PC-3 (cell line): Measurements from ENCODE around the gene ICE1. TPM values are rescaled to one million over a fixed set of nuclear protein-coding genes. Genes with fewer than 3 reads are reported as not detected.

Experiments
- ATAC-seq: fragments of 200-7000 bp; cut with Tn5 transposase; 2 replicates; pipeline ENCODE4 v1.9.1; 2020; ENCODE audit warnings: mild to moderate bottlenecking, moderate library complexity
- BruUV-seq: library from RNA; stranded (reverse); fragments of 400-500 nt; replicated peaks from 2 replicates; lab custom pipeline; 2021; lab: Mats Ljungman, UMichigan
- CTCF ChIA-PET: fragments of 300-600 bp; sonication (Branson Sonifier 250); formaldehyde crosslinking; loops from one replicate; lab custom pipeline; 2022; ENCODE audit warnings: antibody characterized with exemption; lab: Charles Lee
- POLR2A ChIA-PET: fragments of 300-600 bp; sonication (Branson Sonifier 250); formaldehyde crosslinking; loops from one replicate; lab custom pipeline; 2022; ENCODE audit warnings: antibody characterized with exemption; ENCODE audit not compliant: unreplicated experiment; lab: Charles Lee
- DNase-seq: peaks from one replicate; pipeline ENCODE4 v3.0.0-alpha.2; 2015
- H2AFZ ChIP-seq: fragments of 300-600 bp; sonication (generic); 2 replicates; pipeline ENCODE4 v1.6.0; 2016; ENCODE audit warnings: antibody characterized with exemption, low read length
- H3F3A ChIP-seq: fragments of 300-600 bp; sonication (generic); one replicate; pipeline ENCODE4 v1.6.0; 2017; ENCODE audit warnings: antibody characterized with exemption, low read length, control low read depth, mild to moderate bottlenecking; ENCODE audit not compliant: unreplicated experiment
- H3K27ac ChIP-seq: fragments of 300-600 bp; sonication (generic); 2 replicates; pipeline ENCODE4 v1.5.1; 2016; ENCODE audit warnings: mild to moderate bottlenecking, low read length
- H3K27me3 ChIP-seq: fragments of 300-600 bp; sonication (generic); 2 replicates; pipeline ENCODE4 v1.6.1; 2016; ENCODE audit warnings: low read length, mixed read lengths
- H3K36me3 ChIP-seq: fragments of 300-600 bp; sonication (generic); 2 replicates; pipeline ENCODE4 v1.6.1; 2016; ENCODE audit warnings: low read depth, mixed run types, low read length, mixed read lengths
- H3K4me1 ChIP-seq: fragments of 300-600 bp; sonication (generic); 2 replicates; pipeline ENCODE4 v1.5.1; 2016; ENCODE audit warnings: low read length; ENCODE audit not compliant: insufficient read depth
- H3K4me2 ChIP-seq: fragments of 300-600 bp; sonication (generic); 2 replicates; pipeline ENCODE4 v1.6.0; 2016; ENCODE audit warnings: low read length
- H3K4me3 ChIP-seq: fragments of 300-600 bp; sonication (generic); 2 replicates; pipeline ENCODE4 v1.5.1; 2016; ENCODE audit warnings: mild to moderate bottlenecking, low read length, mixed read lengths
- H3K79me2 ChIP-seq: fragments of 300-600 bp; sonication (generic); 2 replicates; pipeline ENCODE4 v1.6.1; 2017; ENCODE audit warnings: low read length, mixed read lengths
- H3K9ac ChIP-seq: fragments of 300-600 bp; sonication (generic); 2 replicates; pipeline ENCODE4 v1.6.0; 2016; ENCODE audit warnings: mild to moderate bottlenecking, low read length
- H3K9me2 ChIP-seq: fragments of 300-600 bp; sonication (generic); replicated peaks from 2 replicates; pipeline ENCODE4 v1.6.1; 2016; ENCODE audit warnings: mixed run types, low read length, mixed read lengths
- H3K9me3 ChIP-seq: fragments of 300-600 bp; sonication (generic); 2 replicates; pipeline ENCODE4 v1.6.1; 2016; ENCODE audit warnings: low read length, mixed read lengths
- H4K20me1 ChIP-seq: fragments of 300-600 bp; sonication (generic); 2 replicates; pipeline ENCODE4 v1.6.1; 2016; ENCODE audit warnings: low read length, mixed read lengths
- EZH2 ChIP-seq: fragments of 300-600 bp; sonication (generic); IDR thresholded peaks from one replicate; pipeline ENCODE4 v1.6.1; 2017; ENCODE audit warnings: antibody characterized with exemption, mild to moderate bottlenecking, low read length; ENCODE audit not compliant: unreplicated experiment
- EZH2phosphoT487 ChIP-seq: fragments of 300-600 bp; sonication (generic); IDR thresholded peaks from 2 replicates; pipeline ENCODE4 v1.6.1; 2018; ENCODE audit warnings: mild to moderate bottlenecking, antibody characterized with exemption, low read length, borderline replicate concordance
- intact Hi-C: fragments of 100-400 bp; cut with micrococcal nuclease; formaldehyde crosslinking; loops from 2 replicates; pipeline ENCODE4 v1.9.0; 2023
- total RNA-seq: library from RNA; depleted of rRNA; stranded (reverse); fragments of >200 nt; gene quantifications from 2 replicates; pipeline ENCODE4 v1.2.3, GENCODE V29; 2014
- TF ChIP-seq, protein P1 (sequence below): fragments of 300-600 bp; sonication (generic); conservative IDR thresholded peaks from 2 replicates; pipeline ENCODE4 v1.5.1; 2017; ENCODE audit warnings: antibody characterized with exemption, low read depth, mild to moderate bottlenecking, low read length

The ICE1 gene
- total RNA-seq, 1 experiment from 2014 or later, result 21.9 TPM

DNA sequence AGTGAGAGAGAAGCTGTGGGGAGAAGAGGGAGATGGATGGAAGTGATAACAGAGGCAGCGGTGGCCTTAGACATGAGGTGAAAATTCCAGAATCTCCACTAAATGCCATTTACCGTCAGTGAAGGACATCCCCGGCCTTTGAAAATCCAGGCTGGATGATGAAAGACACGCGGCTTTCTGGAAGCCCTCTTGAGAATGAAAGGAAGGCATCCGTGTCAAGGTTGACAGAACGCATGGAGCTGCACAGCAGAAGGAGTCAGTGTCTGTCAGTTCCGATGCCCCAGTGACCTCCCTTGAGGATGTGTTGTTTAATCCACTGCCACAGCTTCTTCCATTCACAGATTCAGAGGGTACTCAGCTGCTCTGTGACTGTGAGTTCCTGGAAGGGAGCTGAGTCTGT lies 114.9 kb downstream of the ICE1 start:
- Histone ChIP-seq H3K36me3 (no peaks in the 10 kb centered on the region), H4K20me1 (no peaks in the 10 kb centered on the region), H3K4me3 (no peak overlapping the region), H3K9me3 (no peaks in the 10 kb centered on the region), H3K79me2 (no peaks in the 10 kb centered on the region), H3K27me3 (peaks cover 79% of the 10 kb centered on the region), H3K4me2 (no peak overlapping the region), H3K4me1 (no peaks in the 10 kb centered on the region), H3K9me2 (no peaks in the 10 kb centered on the region), H3F3A (no peaks in the 10 kb centered on the region), H3K27ac (no peak overlapping the region), H2AFZ (no peak overlapping the region), H3K9ac (no peak overlapping the region)
- CTCF ChIA-PET, result no interaction called here
- intact Hi-C loops, result no loop called here
- no TSS peak for BruUV-seq
- ATAC-seq (no peak), DNase-seq (no peak)
- TF ChIP-seq, protein P1, sequence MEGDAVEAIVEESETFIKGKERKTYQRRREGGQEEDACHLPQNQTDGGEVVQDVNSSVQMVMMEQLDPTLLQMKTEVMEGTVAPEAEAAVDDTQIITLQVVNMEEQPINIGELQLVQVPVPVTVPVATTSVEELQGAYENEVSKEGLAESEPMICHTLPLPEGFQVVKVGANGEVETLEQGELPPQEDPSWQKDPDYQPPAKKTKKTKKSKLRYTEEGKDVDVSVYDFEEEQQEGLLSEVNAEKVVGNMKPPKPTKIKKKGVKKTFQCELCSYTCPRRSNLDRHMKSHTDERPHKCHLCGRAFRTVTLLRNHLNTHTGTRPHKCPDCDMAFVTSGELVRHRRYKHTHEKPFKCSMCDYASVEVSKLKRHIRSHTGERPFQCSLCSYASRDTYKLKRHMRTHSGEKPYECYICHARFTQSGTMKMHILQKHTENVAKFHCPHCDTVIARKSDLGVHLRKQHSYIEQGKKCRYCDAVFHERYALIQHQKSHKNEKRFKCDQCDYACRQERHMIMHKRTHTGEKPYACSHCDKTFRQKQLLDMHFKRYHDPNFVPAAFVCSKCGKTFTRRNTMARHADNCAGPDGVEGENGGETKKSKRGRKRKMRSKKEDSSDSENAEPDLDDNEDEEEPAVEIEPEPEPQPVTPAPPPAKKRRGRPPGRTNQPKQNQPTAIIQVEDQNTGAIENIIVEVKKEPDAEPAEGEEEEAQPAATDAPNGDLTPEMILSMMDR, result no peak
- TF ChIP-seq EZH2, result no peak
- TF ChIP-seq EZH2phosphoT487, result no peak
- POLR2A ChIA-PET, result no interaction called here

DNA sequence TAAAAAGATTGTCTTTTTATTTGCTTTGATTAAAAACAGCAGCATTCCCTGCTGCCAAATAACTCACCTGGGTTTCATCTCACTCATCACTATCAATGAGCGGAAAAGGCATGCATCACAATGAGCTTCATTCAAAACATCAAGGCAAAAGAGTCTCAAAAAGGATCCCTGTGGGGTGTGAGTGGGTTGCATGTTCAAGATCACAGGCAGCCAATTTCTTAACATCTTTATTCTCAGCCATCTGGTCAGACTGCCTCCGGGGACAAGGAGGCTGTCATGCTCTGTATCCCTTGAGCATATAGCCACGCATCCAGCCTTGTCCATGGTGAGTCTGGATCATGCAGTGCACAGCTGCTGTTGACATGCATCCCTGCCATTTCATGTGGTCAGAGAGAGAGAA lies 117.1 kb downstream of the ICE1 start:
- Histone ChIP-seq H3K4me2 (no peak overlapping the region), H2AFZ (no peak overlapping the region)
- intact Hi-C loops, result no loop called here

More for the DNA sequence above, 117.1 kb downstream of the ICE1 start:
- Histone ChIP-seq H3K27me3 (peaks cover 70% of the 10 kb centered on the region), H3K4me1 (no peaks in the 10 kb centered on the region), H3K9ac (no peak overlapping the region), H4K20me1 (no peaks in the 10 kb centered on the region), H3K27ac (no peak overlapping the region), H3F3A (no peaks in the 10 kb centered on the region), H3K4me3 (no peak overlapping the region), H3K9me3 (no peaks in the 10 kb centered on the region), H3K9me2 (no peaks in the 10 kb centered on the region), H3K36me3 (no peaks in the 10 kb centered on the region), H3K79me2 (no peaks in the 10 kb centered on the region)
- no peak for TF ChIP-seq EZH2phosphoT487
- TF ChIP-seq, protein P1, result no peak
- BruUV-seq, result no TSS peak
- DNase-seq (no peak), ATAC-seq (no peak)
- ChIA-PET POLR2A (no interaction called here), CTCF (no interaction called here)
